ENCODE measurements around the gene FHL2. TPM values are rescaled to one million over a fixed set of nuclear protein-coding genes. Genes with fewer than 3 reads are reported as not detected.
A peak's percentile ranks its signal among the peaks of the same experiment; 100 is the strongest.
"Not testable (repeated sequence)": the region's sequence is repeated elsewhere in the genome, so short reads cannot be mapped to it uniquely, and the experiment has no call there.

The FHL2 gene
- total RNA-seq, 1 experiment from 2014 or later = 67.9 TPM

DNA sequence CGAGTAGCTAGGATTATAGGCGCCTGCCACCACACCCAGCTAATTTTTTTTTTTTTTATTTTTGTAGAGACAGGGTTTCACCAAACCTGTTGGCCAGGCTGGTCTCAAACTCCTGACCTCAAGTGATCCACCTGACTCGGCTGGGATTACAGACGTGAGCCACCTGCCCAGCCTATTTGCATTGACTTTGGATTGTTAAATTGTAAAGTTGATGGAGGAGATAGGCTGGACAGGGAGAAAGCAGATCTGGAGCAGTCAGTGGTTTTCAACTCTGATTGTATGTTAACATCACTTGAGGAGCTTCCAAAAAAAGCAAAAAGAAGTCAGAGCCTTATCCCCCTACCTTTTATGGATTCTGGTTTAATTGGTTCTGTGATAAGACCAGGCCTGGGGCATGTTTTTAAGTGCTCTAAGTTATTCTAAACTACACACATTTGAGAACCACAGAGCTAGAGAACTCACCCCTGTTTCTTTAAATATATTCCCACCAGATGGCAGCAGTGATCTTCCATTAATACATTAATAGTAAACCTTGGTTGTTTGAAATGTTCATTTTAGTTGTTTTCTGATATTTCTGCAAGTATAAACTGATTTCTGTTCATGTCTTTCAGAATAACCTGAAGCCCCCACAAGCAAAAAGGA is 54.0 kb downstream of the FHL2 start:
- DNase-seq (ENCODE audit: low spot score) = peak; percentile 57

DNA sequence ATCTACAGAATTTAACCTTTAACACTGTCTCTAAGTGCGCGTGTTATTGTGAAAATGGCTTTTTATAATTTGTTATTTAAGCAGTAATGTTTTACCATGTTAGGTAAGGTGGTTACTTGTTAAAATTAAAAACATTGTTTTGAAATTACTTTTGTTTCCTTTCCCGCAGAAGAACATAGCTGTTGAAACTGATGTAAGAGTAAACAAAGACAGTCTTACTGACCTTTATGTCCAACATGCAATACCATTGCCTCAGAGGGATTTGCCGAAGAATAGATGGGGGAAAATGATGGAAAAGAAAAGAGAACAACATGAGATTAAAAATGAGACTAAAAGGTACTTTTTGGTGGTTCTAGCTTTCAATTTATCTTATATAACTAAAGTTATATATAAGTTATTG is 59.4 kb downstream of the FHL2 start:
- no peak for DNase-seq (ENCODE audit: low spot score)

DNA sequence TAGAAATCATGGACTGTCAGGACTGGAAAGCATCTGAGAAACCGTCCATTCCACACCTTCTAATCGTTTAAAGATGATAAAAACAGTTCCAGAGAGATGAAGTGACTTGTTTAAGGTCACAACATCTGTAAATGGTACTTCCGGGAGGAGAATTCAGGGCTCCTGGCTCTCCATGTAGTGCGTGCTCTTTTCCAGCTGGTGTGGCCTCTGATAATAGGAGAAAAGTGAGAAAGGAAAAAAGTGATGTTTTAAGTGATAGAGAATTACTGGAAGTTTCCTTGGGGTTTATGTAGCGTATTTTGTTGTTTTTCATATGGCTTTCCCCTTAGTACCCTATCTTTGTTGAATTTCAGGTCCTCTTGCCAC is 60.8 kb downstream of the FHL2 start:
- no peak for DNase-seq (ENCODE audit: low spot score)

DNA sequence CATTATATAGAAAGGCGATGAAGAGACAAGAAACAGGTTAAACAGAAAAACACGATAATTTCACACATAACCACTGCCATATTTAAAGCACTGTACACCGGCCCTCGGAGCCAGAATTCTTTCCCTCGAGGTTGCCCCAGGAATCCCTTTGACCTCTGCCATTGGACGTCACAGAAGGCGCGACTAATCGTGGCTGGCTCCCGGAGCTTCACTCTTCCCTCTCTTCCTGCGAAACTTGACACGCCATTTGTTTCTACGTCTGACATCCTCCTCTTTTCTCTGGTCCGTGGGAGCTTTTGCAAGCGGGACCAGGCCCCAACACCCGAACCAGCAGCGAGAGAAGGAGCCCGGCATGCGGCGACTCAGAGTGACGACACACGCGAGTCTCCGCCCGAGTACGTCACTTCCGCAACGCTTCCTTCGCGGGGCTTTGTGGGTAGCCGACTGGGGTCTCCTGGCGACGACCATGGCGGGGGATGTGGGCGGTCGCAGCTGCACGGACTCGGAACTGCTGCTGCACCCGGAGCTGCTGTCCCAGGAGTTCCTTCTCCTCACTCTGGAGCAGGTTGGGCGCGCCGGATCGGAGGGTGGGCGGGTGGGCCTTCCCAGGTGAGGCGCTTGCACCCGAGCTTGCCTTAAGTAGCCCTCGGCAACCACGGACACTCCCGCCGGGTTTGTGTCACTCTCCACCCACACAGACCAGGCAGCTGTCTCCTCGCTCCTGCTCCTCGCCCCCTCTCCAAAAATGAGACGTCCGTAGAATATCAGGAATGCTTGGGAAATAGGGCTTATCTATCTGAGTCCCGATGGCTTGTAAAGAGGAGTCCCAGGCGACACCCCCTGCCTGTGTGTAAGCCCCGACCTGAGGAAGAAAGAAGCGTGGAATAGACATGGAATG is 61.5 kb downstream of the FHL2 start, which contains the start of gene C2orf49:
TSS of gene C2orf49 (plus strand) at position 419 of the 898 bp plus-strand sequence. CDS start at position 467, 48 bp downstream.
- peak; percentile 87 for DNase-seq (ENCODE audit: low spot score)

DNA sequence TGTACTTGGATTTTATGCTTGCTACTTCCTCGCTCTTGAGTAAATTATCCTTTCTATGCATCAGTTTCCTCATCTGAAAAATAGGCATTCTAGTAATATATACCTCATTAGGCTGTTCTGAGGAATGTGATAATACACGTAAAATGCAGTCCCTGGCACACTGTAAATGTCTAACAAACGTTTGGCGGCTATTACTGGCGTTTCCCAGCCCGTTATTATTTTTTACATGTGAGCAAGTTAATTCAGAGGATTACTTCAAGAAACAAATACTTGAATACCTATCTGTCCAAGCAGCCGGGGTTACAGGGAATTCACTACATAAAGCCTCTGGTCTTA is 62.1 kb downstream of the FHL2 start:
- DNase-seq (ENCODE audit: low spot score) = no peak

DNA sequence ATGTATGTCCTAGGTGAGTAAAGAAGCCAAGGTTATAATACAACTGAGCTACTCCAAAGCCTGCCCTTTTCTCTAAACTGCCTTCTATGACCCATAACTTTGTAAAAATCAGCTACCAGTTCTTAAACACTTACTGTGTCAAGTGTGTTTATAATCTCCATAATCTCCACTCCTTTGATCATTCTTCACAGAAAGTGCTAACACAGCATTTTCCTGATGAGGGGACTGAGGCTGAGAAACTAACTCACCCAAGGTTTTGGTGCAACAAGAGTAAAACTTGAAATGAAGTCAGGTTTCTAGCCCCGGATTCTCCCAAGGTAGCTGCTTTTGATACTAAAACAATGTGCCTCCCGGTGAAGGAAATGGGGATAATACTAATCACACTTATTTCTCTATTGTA is 63.4 kb downstream of the FHL2 start:
- DNase-seq (ENCODE audit: low spot score) = no peak

DNA sequence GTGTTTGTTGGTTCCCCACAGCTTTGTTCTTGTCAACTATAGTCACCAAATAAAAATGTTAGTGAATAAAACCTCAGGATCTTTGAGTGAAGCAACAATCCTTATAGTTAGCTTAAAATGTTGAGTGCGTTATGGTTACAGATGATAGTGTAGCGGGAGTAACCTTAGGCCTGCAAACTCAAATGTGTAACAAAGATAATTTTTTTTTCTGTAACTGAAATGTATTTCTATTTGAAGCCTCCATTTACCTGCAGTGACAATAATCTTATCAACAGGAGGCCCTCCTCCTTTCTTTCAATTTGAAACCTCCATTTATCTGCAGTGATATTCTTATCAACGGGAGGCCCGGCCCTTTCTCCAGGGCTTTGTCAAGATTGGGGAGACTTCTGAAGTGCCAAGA is 64.6 kb downstream of the FHL2 start:
- no peak for DNase-seq (ENCODE audit: low spot score)

DNA sequence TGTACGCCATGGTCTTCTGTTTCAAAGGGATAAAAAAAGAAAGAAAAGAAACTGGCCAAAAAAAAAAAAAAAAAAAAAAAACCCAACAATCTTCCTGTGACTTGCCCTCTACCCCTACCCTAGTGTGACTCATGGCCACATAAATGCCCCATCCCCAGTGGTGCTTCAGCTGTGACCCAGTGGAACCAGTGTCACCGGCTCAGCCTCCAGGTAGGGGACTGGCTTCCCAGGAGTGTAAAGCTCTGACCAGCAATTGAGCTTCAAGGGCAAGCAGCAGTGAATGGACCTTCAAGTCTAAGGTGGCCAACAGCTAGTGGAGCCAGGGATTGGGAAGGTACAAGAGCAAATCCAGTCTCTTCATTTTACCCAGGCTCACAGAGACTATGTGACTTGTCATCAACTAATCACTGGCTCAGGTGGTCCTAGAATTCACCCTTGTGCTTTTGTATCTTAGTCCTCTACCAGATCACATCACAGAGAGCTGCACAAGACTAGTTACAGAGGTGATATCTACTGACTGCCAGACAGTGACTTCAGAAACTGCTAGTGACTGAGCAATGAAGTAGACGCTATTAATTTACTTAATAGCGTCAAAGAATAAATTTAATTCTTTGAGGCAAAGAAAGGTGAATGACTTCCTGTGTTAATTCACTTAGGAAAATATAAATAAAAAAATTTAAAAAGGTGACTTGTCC is 68.0 kb downstream of the FHL2 start:
- DNase-seq (ENCODE audit: low spot score) = no peak

DNA sequence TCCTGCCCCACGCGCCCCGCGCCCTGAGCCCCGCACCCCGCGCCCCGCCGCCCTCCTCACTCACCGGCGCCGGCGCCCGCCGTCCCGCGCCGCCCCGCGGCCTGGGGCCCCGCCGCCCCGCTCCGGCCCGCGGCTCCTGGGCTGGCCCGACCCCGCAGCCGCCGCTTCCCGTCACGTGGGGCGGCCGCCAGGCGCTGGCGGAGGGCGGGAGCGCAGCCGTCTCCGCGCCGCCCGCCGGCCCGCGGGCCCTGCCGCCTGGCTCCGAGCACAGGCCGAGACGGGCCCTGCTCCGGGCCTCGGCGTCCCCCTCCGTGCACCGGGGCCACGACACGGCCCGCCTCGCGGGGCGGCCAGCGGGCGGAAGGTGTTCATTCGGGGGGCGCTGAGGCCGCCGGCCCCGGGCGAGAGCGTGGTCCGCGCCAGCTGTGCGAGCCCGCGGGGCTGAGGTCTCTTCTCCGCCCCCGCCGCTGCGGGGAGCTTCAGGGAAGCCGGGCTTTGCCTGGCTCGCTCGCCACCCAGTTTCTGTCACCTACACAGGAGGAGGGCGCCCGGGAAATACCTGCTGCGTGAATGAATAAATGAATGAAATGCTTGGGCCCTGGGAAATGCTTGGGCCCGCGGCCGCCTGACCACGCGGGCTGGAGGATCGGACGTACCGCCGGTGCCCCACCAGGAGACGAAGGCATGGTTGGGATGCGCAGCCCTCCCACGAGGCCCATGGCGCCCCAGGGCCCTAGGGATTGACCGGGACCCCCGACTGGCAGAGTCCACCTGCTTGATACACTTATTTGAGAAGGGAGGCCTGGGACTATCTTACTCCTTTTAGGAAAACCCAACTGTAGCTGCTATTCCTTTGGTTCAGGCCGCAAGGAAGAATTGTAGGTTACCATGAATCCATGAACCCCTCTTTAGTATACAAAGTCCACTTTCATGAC is 69.0 kb downstream of the FHL2 start, which contains the start of gene TGFBRAP1:
TSS of gene TGFBRAP1 (minus strand) at position 175 of the 935 bp plus-strand sequence. CDS start 21,434 bp downstream, outside the sequence.
- DNase-seq (ENCODE audit: low spot score) = peak; percentile 13

DNA sequence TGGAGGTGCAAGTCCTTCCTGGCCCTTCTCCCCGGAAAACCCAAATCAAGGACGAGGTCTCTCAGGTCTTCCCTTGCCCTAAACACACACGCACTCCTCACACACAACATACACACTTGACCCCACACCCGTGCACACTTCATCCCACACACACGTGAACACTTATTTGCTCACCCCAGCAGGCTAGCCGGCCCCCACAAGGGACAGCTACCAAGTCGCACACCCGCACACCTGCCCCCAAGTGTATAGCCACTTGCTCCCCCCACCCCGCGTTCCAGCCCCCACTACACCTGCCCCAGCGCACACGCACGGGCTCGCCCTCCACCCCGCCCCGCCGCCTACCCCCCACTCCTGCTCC is 69.7 kb downstream of the FHL2 start:
- no peak for DNase-seq (ENCODE audit: low spot score)

DNA sequence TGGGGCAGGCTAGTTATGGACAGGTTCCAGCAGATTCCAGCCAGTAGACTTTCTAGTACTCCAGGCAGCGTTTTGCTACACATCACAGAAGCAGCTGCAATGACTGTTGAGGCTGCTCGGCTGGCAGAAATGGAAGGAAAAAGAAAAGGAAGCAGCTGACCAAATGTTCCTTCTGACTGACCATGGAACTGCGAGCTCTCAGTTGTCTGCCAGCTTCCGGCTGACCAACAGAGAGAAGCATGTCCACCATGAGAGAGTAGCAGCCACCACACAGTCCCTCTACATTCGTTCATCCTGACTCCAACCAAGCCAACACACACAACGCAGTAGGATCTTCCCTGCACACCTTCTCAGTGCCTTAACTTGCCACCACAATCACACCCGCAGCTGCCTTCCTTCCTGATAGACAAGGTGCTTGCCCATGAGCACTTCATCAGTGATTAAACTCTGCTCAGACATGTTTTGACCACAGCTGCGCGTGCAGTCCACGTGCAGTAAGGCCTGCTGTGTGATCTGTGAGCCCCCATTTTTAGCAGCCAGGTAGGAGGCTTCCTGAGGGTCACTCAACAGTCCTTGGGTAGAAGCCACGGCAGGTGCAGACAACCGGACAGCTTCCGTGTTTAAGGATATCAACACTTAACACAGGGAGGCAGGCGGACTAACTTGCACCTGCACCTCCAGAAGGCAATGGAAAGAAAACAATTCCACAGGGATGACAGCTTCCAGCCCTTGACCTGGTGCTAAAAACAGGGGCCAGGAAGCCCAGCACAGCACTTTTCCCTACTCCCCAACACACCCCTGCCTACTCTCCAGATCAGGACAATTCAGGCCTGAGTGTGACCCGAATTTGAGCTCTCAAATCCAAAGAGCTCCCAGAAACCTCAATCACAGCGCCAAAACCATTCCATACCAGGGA is 70.3 kb downstream of the FHL2 start:
- DNase-seq (ENCODE audit: low spot score) = peak; percentile 18

DNA sequence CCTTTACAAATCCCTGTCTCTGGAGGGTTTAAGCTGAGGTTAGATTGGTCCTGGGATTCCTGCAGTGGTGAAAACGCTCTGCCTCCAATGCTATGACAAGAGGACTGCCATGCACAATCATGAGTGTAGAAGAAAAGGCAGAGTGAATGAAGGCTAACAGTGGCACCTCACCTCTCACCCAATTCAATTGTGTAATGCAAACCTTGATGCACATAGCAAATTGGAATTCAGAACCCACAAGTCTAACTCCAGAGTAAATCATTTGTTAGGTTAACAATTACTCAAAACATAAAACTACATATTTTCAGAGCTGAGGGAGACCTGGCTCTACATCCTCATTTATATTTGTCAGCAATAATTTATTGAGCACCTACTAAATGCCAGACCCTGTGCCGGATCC is 71.2 kb downstream of the FHL2 start:
- no peak for DNase-seq (ENCODE audit: low spot score)

DNA sequence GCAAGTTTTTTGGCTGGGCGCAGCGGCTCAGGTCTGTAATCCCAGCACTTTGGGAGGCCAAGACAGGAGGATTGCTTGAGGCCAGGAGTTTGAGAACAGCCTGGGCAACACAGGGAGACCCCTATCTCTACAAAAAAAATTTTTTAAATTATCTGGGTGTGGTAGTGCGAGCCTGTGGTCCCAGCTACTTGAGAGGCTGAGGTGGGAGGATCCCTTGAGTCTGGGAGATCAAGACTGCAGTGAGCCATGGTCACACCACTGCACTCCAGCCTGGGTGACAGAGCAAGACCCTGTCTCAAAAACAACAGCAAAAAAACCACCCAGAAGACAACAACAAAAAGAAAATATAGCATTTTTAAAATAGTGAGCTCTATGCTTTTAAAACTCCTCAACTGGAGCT is 71.6 kb downstream of the FHL2 start:
- DNase-seq (ENCODE audit: low spot score) = not testable (repeated sequence)

DNA sequence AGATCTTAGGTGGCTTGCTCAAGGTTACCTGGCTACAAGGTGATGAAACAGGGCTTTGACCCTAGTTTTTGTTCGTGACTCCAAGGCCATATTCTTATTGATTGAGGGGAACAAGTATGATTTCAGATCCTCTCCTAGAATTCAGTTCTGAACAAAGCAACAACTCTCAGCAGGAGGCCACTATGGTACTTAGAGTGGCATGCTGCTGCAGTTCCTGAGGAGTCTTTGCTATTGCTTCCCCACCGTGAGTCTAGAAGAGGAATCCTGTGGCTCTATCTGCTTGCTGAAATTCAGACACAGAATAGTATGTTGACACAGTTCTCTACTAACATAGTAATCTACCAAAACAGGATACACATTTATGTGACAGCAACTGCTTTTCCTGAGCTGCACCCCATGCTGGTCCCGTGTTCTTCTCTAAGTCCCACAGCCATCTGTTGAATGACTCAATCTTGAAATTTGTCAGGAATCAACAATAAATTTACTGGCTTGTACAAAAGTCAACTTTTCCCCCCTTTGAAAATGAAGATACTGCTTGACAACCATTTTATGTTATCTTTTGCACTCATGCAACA is 73.4 kb downstream of the FHL2 start:
- DNase-seq (ENCODE audit: low spot score) = peak; percentile 70

DNA sequence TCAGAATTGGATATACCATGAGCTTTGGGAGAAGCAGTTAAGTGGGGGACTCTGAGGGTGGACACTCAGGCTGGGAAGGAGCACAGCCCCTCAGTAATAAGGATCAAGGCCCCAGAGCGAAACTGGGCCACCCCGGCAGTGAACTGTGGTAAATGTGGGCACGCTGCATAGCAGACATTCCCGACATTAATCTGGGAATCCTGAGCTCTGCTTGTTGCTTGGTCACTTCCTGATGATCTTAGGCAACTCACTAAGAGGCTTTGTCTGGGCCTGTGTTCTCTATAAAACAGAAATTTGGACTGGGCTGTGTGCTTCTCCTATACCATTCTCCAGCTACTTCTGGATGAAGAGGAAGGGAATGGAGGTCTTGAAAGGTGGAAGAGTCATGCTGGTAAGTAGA is 74.1 kb downstream of the FHL2 start:
- peak; percentile 85 for DNase-seq (ENCODE audit: low spot score)

DNA sequence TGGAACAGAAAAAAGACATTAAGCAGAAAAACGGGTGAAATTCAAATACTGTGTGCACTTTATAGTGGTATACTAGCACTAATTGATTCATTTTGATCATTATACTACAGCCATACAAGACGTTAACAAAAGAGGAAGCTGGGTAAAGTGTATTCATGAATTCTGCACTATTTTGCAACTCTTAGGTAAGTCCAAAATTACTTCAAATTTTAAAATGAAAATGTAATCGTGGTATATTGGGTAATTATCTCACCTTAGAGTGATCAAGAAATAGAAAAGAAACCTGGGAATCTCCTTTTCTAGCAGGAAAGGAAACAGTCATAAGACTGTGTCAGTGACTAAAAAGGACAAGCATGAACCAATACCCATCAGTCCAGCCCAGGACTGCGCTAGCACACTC is 74.8 kb downstream of the FHL2 start:
- DNase-seq (ENCODE audit: low spot score) = no peak

DNA sequence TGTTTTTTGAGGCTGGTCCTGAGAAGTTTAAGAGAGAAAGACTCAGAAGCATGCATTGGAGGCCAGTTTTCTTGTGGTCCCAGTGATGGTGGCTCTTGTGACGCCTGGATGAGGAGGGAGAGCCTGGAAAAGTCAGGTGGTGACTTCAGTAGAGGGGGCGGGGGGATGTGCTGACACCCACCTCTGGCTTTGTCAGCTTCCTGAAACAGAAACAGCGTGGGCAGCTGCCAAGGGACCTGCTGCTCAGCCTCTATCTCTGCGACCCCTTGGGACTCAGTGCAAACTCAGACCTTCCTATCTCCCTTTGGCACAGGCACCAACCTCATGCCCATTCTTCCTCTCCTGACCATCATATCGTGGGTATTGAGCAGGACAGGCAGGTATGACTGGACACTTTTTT is 75.7 kb downstream of the FHL2 start:
- DNase-seq (ENCODE audit: low spot score) = no peak

DNA sequence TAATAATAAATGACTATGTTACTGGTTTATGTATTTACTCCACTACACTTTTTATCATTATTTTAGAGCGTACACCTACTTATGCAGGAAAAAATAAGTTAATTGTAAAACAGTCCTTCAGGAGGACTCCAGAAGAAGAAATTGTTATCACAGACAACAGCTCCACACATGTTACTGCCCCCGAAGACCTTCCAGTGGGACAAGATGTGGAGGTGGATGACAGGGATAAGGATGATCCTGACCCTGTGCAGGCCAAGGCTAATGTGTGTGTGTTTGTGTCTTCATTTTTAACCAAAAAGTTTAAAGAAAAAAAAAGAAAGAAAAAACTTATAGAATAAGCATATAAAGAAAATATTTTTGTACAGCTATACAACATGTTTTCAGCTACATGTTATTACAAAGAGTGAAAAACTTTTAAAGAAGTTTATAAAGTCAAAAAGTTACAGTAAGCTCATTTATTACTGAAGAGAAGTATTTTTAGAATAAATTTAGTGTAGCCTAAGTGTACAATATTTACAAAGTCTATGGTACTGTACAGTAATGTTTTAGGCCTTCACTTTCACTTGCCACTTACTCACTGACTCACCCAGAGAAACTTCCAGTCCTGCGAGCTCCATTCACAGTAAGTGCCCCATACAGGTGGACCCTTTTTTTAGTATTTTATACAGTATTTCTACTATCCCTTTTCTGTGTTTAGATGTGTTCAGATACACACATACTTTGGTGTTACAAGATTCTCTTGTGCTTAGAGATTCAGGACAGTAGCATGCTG is 76.8 kb downstream of the FHL2 start:
- DNase-seq (ENCODE audit: low spot score) = no peak

DNA sequence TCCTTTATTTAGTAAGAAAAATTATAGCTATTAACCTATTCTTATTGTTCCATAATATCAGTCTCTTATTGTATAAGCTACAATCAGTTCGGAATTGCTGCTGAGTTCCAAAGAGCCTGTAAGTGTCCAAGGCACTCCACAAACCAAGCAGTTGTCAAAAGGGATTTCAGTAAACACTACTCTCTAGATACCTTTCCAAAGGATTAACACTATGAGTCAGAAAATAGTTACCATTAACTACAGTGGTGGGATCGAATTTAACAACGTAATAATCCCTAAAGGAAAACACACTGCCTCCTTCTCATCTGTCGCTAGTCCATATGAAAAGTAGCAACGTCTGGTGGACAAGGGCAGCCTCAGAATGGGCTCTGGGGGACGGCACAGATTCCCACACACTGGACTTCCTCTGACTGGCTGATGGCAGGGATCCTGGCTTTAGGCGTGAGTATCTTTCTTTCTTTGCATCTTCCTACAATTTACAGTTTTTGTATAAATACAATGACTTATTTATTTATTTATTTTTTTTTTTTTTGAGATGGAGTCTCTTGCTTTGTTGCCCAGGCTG is 78.1 kb downstream of the FHL2 start:
- DNase-seq (ENCODE audit: low spot score) = no peak

Measured in A172 (cell line).